Activated T-helper 2 cell treated with anti-CD3 and anti-CD28 coated beads, Interferon-gamma antibody, Interleukin-2, Interleukin-4, amounts not matched to agents 10 μg/mL and 5 μg/mL and 100 μg/mL, durations not matched to agents 14 hours and 24 hours and 36 hours (primary cell): ENCODE data around the gene SPP2. TPM values are rescaled to one million over a fixed set of nuclear protein-coding genes. Genes with fewer than 3 reads are reported as not detected.
A peak's percentile ranks its signal among the peaks of the same experiment; 100 is the strongest.

Experiments used
- DNase-seq: peaks from one replicate; pipeline ENCODE4 v3.0.0; 2021; ENCODE audit warnings: low spot score
- H3K27ac Mint-ChIP-seq: one replicate; pipeline ENCODE4 v1.8.0; 2021; ENCODE audit warnings: mixed read lengths
- H3K27me3 Mint-ChIP-seq: one replicate; pipeline ENCODE4 v1.8.0; 2021; ENCODE audit warnings: low read depth, mixed read lengths
- H3K36me3 Mint-ChIP-seq: one replicate; pipeline ENCODE4 v1.8.0; 2021; ENCODE audit warnings: low read depth, mixed read lengths
- H3K4me1 Mint-ChIP-seq: one replicate; pipeline ENCODE4 v1.8.0; 2021; ENCODE audit warnings: low read depth, mixed read lengths
- H3K4me3 Mint-ChIP-seq: one replicate; pipeline ENCODE4 v1.8.0; 2021; ENCODE audit warnings: low read depth, mild to moderate bottlenecking, moderate library complexity, mixed read lengths
- H3K9me3 Mint-ChIP-seq: one replicate; pipeline ENCODE4 v1.8.0; 2021; ENCODE audit warnings: mixed read lengths
- intact Hi-C: fragments of 100-400 bp; cut with micrococcal nuclease; formaldehyde crosslinking; loops from one replicate; pipeline ENCODE4 v1.15.1; 2023
- total RNA-seq: library from RNA; stranded (reverse); gene quantifications from 2 replicates; pipeline ENCODE4 v1.2.3, GENCODE V29; 2022

SPP2 gene
- total RNA-seq, 1 donor from 2014 or later: not detected

DNA sequence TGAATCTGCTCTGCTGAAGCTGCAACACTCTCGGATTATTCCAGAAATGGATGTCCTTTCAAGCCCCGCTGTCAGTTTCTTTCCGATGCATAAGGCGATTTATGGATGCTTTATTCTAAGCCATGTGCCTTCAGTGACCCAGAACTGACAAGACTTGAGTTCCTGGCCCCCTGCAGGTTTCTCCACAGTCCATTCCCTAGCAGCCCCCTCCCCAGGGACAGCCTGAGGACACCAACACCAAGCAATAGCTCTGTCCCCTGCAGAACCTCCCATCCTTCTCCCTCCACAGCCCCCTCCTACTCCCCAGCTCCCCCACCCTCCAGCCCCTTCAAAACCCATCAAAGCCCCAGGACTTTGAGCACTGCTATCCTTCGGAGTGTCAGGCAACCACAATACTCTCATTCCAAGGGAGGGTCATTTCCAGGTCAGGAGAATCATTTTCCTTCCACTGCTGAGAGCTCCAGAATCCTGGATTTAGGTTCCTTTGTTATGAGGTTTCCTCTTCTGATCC, 24.6 kb upstream of the SPP2 start:
- H3K27me3 Mint-ChIP-seq: peaks cover 35% of the 10 kb centered on the region
- intact Hi-C loops: no loop called here
- H3K9me3 Mint-ChIP-seq: peaks cover 7% of the 10 kb centered on the region
- no peak overlapping the region for H3K27ac Mint-ChIP-seq
- H3K4me1 Mint-ChIP-seq: peaks cover 23% of the 10 kb centered on the region
- H3K4me3 Mint-ChIP-seq: peak overlapping the region; percentile 57
- no peak for DNase-seq
- no peaks in the 10 kb centered on the region for H3K36me3 Mint-ChIP-seq

DNA sequence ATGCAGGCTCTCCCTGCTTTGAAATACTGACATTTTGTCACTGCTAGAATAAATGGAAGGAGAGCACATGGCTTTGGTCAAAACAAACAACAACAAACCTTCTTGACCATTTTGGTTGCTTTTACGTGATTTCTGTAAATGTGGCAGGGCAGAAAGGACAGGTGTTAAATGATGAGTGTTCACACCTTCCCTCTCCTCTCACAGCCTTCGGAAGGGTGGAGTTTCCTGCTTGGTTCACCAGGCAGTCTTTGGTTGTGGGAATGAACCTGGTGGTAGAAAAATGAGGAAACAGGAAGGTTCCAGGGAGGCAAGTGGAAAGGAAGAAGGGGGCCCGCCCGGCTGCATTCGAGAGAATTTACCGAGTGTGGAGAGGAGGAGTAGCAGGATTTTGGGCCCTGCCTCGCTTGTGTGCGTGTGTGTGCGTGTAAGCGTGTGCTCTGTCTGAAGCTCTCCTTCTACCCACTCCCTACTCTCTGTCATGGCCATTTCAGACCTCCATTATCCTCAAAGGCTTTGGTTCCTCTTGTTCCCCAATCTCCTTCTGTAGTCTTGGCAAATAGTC, 23.7 kb upstream of the SPP2 start:
- Mint-ChIP-seq H3K4me3 (no peak overlapping the region), H3K27ac (no peak overlapping the region), H3K36me3 (no peaks in the 10 kb centered on the region), H3K4me1 (peaks cover 23% of the 10 kb centered on the region), H3K9me3 (peaks cover 7% of the 10 kb centered on the region), H3K27me3 (peaks cover 31% of the 10 kb centered on the region)
- no peak for DNase-seq
- intact Hi-C loops: no loop called here

DNA sequence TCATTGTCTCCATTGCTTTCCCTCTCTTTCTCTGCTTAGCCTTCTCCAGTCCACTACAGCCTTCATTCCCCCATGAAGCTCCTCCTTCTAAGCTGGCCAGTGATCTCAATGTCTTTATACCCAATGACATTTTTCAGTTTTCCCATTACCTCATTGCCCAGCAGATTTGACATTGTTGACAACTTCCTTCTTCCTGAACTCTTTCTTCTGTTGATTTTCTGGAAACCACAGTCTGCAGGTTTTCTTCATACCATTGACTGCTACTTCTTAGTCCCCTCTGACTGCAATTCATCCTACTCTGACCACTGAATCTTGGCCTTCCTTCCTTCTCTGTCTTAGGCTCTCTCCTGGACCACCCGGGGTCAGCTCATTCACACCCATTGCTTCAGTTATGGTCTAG, 22.9 kb upstream of the SPP2 start:
- no peak for DNase-seq
- intact Hi-C loops: no loop called here
- Mint-ChIP-seq H3K27ac (no peak overlapping the region), H3K36me3 (no peaks in the 10 kb centered on the region), H3K4me1 (peaks cover 29% of the 10 kb centered on the region), H3K27me3 (peaks cover 29% of the 10 kb centered on the region), H3K4me3 (no peak overlapping the region), H3K9me3 (peaks cover 11% of the 10 kb centered on the region)

DNA sequence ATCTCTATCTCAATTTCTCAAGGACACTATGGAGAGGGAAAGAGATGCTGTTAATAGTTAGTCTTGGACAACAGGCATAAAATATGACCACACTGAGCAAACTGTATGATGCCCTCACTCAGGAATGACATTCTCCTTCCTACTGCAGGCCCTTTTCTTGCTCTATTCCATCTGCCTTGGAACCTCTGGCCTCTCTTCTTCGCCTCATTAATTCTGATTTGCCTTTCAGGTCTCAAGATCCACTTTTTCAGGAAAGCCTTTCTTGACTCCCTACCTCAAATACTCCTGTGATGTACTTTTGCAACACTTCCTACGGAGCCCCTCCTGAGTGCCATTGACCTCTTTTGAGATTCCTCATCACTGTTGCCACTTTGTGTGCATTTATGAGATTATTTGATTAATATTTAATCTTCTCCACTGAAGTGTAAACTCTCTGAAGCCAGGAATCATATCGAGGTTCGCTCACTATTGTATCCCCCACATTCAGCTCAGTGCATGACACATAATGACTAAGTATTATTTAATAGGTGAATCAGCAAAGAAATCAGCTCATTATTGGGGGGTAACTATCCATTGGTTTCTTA, 21.3 kb upstream of the SPP2 start:
- DNase-seq: no peak
- H3K27ac Mint-ChIP-seq: no peak overlapping the region
- H3K9me3 Mint-ChIP-seq: peaks cover 14% of the 10 kb centered on the region
- H3K4me1 Mint-ChIP-seq: peaks cover 31% of the 10 kb centered on the region
- H3K36me3 Mint-ChIP-seq: peaks cover 5% of the 10 kb centered on the region
- H3K27me3 Mint-ChIP-seq: peaks cover 33% of the 10 kb centered on the region
- intact Hi-C loops: no loop called here
- H3K4me3 Mint-ChIP-seq: no peak overlapping the region

DNA sequence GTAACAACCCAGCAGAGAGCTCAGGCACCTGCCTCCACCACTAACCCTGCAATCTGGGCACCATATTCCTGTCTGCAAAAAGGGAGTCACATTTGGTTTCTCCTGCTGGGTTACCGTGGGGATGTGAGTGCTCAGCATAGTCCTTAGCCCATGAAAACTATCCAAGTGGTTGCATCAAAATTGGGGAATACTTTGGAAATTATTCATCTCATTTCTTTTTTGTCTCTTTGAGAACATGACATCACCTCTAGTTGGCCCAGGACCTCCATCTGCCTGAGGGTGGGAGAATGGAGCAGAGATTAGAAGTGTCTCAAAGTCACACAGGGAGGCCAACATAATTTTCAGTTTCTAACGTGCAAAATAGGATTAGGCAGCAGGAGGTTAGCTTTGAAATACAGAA, 19.3 kb upstream of the SPP2 start:
- Mint-ChIP-seq H3K36me3 (peaks cover 5% of the 10 kb centered on the region), H3K27me3 (peaks cover 33% of the 10 kb centered on the region), H3K4me3 (no peak overlapping the region), H3K27ac (no peak overlapping the region), H3K9me3 (peaks cover 23% of the 10 kb centered on the region), H3K4me1 (peaks cover 22% of the 10 kb centered on the region)
- intact Hi-C loops: no loop called here
- no peak for DNase-seq

DNA sequence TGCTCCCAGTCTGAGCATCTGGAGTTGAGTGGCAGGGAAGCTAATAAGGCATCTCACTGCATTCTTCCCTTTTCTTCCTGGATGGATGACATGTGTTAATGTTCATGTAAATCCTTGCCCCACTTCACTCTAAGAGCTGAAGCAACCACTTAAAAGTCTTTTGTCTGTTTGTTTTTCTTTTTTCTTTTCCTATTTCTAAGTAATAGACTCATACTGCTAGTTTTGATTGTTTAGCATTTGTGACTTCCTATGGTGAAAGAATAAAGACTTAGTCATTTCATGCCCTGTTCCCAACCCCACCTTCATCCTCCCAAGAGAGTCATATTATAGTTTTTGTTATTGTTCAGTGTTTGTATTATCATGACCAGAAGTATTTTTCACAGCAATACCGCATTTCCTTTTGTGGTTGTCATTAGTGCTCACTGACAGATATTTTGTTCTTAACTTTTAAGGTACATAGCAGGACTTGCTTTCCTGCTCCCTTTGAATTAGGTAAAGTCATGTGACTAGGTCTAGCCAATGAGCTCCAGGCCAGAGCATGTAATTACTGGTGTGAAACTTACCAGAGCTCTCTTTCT, 18.1 kb upstream of the SPP2 start:
- intact Hi-C loops: loop anchor here (2.0 kb wide), 1 partner anchor 42 kb away; no protein-coding TSS in a partner anchor
- Mint-ChIP-seq H3K27me3 (peaks cover 33% of the 10 kb centered on the region), H3K36me3 (peaks cover 5% of the 10 kb centered on the region), H3K4me3 (no peak overlapping the region), H3K27ac (peak overlapping the region; percentile 6), H3K9me3 (peaks cover 32% of the 10 kb centered on the region), H3K4me1 (peaks cover 16% of the 10 kb centered on the region)
- DNase-seq: peak; percentile 28

DNA sequence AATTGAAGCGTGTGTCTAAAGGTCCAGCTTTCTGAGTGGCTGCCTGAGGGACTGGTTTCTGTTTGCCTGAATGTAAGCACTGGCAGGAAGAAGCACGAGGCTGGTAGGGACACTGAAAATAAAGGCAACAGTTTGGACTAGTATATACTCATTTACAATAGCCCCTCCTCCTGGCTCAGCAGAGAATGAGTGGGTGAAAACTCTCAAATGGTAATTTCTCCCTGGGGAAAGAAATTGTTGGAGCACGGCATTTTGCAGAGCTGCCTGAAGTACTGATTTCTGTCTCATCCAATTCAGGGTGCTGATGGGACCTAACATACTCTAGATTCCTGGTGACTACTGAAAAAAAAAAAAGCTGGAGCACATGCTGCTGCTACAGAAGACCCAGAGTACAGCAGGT, 17.3 kb upstream of the SPP2 start:
- Mint-ChIP-seq H3K27me3 (peaks cover 32% of the 10 kb centered on the region), H3K9me3 (peaks cover 35% of the 10 kb centered on the region), H3K36me3 (peaks cover 5% of the 10 kb centered on the region), H3K4me1 (peaks cover 11% of the 10 kb centered on the region), H3K4me3 (no peak overlapping the region), H3K27ac (no peak overlapping the region)
- DNase-seq: no peak
- intact Hi-C loops: loop anchor here (2.0 kb wide), 1 partner anchor 42 kb away; no protein-coding TSS in a partner anchor

DNA sequence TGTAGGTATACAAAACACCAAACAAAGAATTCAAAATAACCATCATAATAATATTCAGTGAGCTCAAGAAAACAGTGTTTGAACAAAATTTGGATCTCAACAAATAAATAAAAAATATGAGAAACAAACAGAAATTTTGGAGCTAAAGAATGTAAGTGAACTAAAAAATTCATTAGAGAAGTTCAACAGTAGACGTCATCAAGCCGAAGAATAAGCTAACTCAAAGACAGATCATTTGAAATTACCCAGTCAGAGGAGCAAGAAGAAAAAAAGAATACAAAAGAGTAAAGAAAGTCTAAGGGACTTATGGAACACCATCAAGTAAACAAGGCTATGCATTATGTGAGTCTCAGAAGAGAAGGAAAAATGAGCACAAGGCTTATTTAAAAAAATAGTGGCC, 16.6 kb upstream of the SPP2 start:
- peaks cover 8% of the 10 kb centered on the region for H3K4me1 Mint-ChIP-seq
- no peak overlapping the region for H3K4me3 Mint-ChIP-seq
- DNase-seq: no peak
- H3K9me3 Mint-ChIP-seq: peaks cover 35% of the 10 kb centered on the region
- H3K27me3 Mint-ChIP-seq: peaks cover 31% of the 10 kb centered on the region
- intact Hi-C loops: loop anchor here (2.0 kb wide), 1 partner anchor 43 kb away; no protein-coding TSS in a partner anchor
- H3K27ac Mint-ChIP-seq: no peak overlapping the region
- peaks cover 5% of the 10 kb centered on the region for H3K36me3 Mint-ChIP-seq

DNA sequence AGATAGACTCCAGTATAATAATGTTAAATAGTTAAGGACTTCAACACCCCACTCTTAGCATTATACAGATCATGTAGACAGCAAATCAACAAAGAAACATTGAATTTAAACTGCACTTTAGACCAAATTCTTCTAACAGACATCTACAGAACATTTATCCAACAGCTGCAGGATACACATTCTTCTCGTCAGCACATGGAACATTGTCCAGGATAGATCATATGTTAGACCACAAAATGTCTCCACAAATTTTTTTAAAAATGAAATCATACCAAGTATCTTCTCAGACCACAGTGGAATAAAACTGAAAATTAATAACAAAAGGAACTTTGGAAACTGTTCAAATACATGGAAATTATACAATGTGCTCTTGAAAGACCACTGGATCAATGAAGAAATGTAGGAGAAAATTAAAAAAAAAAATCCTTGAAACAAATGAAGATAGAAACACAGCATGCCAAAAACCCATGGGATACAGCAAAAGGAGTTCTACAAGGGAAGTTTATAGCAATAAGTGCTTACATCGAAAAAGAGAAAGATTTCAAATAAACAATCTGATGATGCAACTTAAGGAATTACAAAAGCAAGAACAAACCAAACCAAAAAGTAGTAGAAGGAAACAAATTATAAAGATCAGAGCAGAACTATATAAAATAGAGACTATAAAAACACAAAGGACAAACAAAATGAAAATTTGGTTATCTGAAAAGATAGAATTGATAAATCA, 12.3 kb upstream of the SPP2 start:
- Mint-ChIP-seq H3K9me3 (peaks cover 29% of the 10 kb centered on the region), H3K27ac (no peak overlapping the region), H3K27me3 (peaks cover 44% of the 10 kb centered on the region), H3K4me1 (peaks cover 2% of the 10 kb centered on the region), H3K4me3 (no peak overlapping the region), H3K36me3 (peaks cover 5% of the 10 kb centered on the region)
- intact Hi-C loops: no loop called here
- no peak for DNase-seq

DNA sequence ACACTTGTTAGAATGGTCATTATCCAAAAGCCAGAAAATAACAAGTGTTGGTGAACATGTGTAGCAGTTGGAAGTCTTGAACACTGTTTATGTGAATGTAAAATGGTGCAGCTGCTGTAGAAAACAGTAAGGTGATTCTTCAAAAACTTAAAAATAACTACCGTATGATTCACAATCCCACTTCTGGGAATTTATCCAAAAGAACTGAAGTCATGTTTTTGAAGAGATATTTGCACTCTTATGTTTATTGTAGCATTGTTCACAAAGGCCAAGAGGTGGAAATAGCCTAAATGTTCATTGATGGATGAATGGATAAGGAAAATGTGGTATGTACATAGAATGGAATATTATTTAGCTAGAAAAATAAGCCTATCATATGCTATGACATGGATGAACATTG, 6.3 kb upstream of the SPP2 start:
- Mint-ChIP-seq H3K4me1 (no peaks in the 10 kb centered on the region), H3K4me3 (no peak overlapping the region), H3K9me3 (no peaks in the 10 kb centered on the region), H3K36me3 (no peaks in the 10 kb centered on the region), H3K27ac (no peak overlapping the region), H3K27me3 (peaks cover 54% of the 10 kb centered on the region)
- DNase-seq: no peak
- intact Hi-C loops: no loop called here

DNA sequence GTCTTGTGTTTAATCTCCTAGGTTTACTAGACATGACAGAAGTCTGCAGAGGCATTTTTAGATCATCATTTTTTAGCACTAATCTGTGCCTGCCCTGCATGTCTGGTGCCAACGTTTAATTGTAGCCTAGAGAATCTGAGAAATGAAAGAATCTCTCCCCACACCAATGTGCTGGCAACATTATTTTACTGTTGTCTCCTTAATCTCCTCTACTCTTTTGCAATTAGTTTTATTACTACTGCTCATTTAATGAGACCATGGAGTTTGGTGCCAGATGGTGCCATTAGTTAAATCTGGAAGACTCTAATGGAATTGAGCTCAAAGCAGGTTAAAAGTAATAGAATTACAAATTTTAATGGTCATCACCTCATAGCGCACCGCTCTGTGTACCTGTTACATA, 4.0 kb upstream of the SPP2 start:
- no peaks in the 10 kb centered on the region for H3K9me3 Mint-ChIP-seq
- H3K4me3 Mint-ChIP-seq: no peak overlapping the region
- H3K36me3 Mint-ChIP-seq: no peaks in the 10 kb centered on the region
- H3K27me3 Mint-ChIP-seq: peaks cover 50% of the 10 kb centered on the region
- intact Hi-C loops: no loop called here
- no peak overlapping the region for H3K27ac Mint-ChIP-seq
- no peaks in the 10 kb centered on the region for H3K4me1 Mint-ChIP-seq
- DNase-seq: no peak

DNA sequence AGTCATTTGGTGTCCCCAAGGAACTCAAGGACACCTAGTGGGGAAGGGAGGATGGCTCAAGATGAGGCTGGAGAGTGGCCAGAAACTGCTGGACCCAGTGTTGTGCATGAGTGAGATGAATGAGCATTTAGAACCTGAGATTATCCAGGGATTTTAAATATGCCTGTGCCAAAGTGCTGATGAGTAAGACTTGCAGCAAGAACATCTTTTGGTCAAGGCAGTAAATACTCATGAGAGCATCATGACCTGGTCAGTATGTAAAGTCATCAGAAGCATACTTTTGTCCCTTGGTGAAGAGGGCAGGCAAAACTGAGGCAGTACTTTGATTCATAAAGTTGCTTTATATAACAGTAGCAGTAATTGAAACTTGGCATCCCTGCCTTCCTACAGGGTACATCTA, 3.1 kb upstream of the SPP2 start:
- intact Hi-C loops: no loop called here
- Mint-ChIP-seq H3K4me1 (no peaks in the 10 kb centered on the region), H3K27ac (no peak overlapping the region), H3K36me3 (no peaks in the 10 kb centered on the region), H3K9me3 (no peaks in the 10 kb centered on the region), H3K4me3 (no peak overlapping the region), H3K27me3 (peaks cover 51% of the 10 kb centered on the region)
- no peak for DNase-seq

DNA sequence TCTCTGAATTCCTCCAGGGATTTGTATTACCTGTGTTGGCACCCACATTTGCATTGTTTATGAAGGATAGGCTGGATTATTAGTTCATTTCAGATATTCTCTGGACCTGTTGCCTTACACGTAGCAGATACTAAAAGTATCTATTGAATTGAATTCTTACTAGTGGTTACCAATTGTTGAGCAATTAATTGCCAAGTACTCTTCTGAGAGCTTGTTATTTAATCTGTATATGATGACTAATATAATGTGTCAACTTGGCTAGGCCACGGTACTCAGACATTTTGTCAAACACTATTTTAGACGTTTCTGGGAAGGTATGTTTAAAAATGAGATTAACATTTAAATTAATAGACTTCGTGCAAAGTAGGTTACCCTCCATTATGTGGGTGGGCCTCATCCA, 2.5 kb upstream of the SPP2 start:
- DNase-seq: no peak
- no peak overlapping the region for H3K4me3 Mint-ChIP-seq
- H3K27me3 Mint-ChIP-seq: peaks cover 53% of the 10 kb centered on the region
- H3K9me3 Mint-ChIP-seq: no peaks in the 10 kb centered on the region
- H3K27ac Mint-ChIP-seq: no peak overlapping the region
- no peaks in the 10 kb centered on the region for H3K36me3 Mint-ChIP-seq
- no peaks in the 10 kb centered on the region for H3K4me1 Mint-ChIP-seq
- intact Hi-C loops: no loop called here
